ENCODE data around the gene SLF2.

Gene SLF2

GRCh38 chr10:100894589-100895294 is 18.0 kb upstream of the SLF2 start:
- H3K27me3 ChIP-seq (ENCODE audit: insufficient read depth, low read length, poor library complexity), result no peaks in the 10 kb centered on the region
- no peak overlapping the region for H2BK120ac ChIP-seq (ENCODE audit: low read depth, low read length)
- no peak for DNase-seq
- H2BK15ac ChIP-seq (replicated peaks; ENCODE audit: low read depth), result no peak overlapping the region
- H4K5ac ChIP-seq (ENCODE audit: low read length), result no peak overlapping the region
- no peak overlapping the region for H4K8ac ChIP-seq (ENCODE audit: low read depth, low read length)
- H3K9ac ChIP-seq (ENCODE audit: low read length), result no peak overlapping the region
- no peak overlapping the region for H3K23ac ChIP-seq (ENCODE audit: low read length)
- H3K4me2 ChIP-seq (ENCODE audit: low read length), result no peak overlapping the region
- no peaks in the 10 kb centered on the region for H3K36me3 ChIP-seq (ENCODE audit: control insufficient read depth, insufficient read depth, low read length)
- H2BK5ac ChIP-seq (ENCODE audit: low read length), result no peak overlapping the region
- WGBS (ENCODE audit: extremely low coverage, insufficient coverage, low lambda C conversion rate), result no CpG with 5 or more reads among the region's 7 CpGs
- H3K56ac ChIP-seq (ENCODE audit: low read length), result no peak overlapping the region
- H3K27ac ChIP-seq (ENCODE audit: low read depth, low read length), result no peak overlapping the region
- no peaks in the 10 kb centered on the region for H3K79me2 ChIP-seq (ENCODE audit: control insufficient read depth, insufficient read depth, low read length)
- H3K4me1 ChIP-seq (ENCODE audit: control insufficient read depth, low read depth, low read length), result no peaks in the 10 kb centered on the region
- H3K18ac ChIP-seq (ENCODE audit: low read length), result no peak overlapping the region
- no peak overlapping the region for H3K4me3 ChIP-seq (ENCODE audit: low read length)
- no peaks in the 10 kb centered on the region for H3K79me1 ChIP-seq (ENCODE audit: low read length)
- H3K4ac ChIP-seq (ENCODE audit: low read depth, low read length), result no peak overlapping the region
- H2AK5ac ChIP-seq (ENCODE audit: low read length), result no peak overlapping the region

GRCh38 chr10:100895346-100895745 is 17.4 kb upstream of the SLF2 start:
- Histone ChIP-seq H3K56ac (ENCODE audit: low read length) (no peak overlapping the region), H3K4ac (ENCODE audit: low read depth, low read length) (no peak overlapping the region), H3K36me3 (ENCODE audit: control insufficient read depth, insufficient read depth, low read length) (no peaks in the 10 kb centered on the region), H3K79me2 (ENCODE audit: control insufficient read depth, insufficient read depth, low read length) (no peaks in the 10 kb centered on the region), H3K18ac (ENCODE audit: low read length) (no peak overlapping the region), H3K27me3 (ENCODE audit: insufficient read depth, low read length, poor library complexity) (no peaks in the 10 kb centered on the region), H3K79me1 (ENCODE audit: low read length) (no peaks in the 10 kb centered on the region), H3K23ac (ENCODE audit: low read length) (no peak overlapping the region), H3K9ac (ENCODE audit: low read length) (no peak overlapping the region), H3K27ac (ENCODE audit: low read depth, low read length) (no peak overlapping the region), H2BK120ac (ENCODE audit: low read depth, low read length) (no peak overlapping the region), H3K4me2 (ENCODE audit: low read length) (no peak overlapping the region), H4K8ac (ENCODE audit: low read depth, low read length) (no peak overlapping the region), H2AK5ac (ENCODE audit: low read length) (no peak overlapping the region), H2BK5ac (ENCODE audit: low read length) (no peak overlapping the region), H3K4me3 (ENCODE audit: low read length) (no peak overlapping the region), H3K4me1 (ENCODE audit: control insufficient read depth, low read depth, low read length) (no peaks in the 10 kb centered on the region), H4K5ac (ENCODE audit: low read length) (no peak overlapping the region), H2BK15ac (replicated peaks; ENCODE audit: low read depth) (no peak overlapping the region)
- no CpG with 5 or more reads among the region's 4 CpGs for WGBS (ENCODE audit: extremely low coverage, insufficient coverage, low lambda C conversion rate)
- DNase-seq, result no peak

GRCh38 chr10:100895896-100896295 is 16.9 kb upstream of the SLF2 start:
- no peak overlapping the region for H2BK120ac ChIP-seq (ENCODE audit: low read depth, low read length)
- H3K79me1 ChIP-seq (ENCODE audit: low read length), result no peaks in the 10 kb centered on the region
- no peak overlapping the region for H3K4me3 ChIP-seq (ENCODE audit: low read length)
- no peak overlapping the region for H2BK15ac ChIP-seq (replicated peaks; ENCODE audit: low read depth)
- H2BK5ac ChIP-seq (ENCODE audit: low read length), result no peak overlapping the region
- no peak overlapping the region for H3K18ac ChIP-seq (ENCODE audit: low read length)
- no peak overlapping the region for H4K8ac ChIP-seq (ENCODE audit: low read depth, low read length)
- H3K56ac ChIP-seq (ENCODE audit: low read length), result no peak overlapping the region
- H3K23ac ChIP-seq (ENCODE audit: low read length), result no peak overlapping the region
- H4K5ac ChIP-seq (ENCODE audit: low read length), result no peak overlapping the region
- H3K4ac ChIP-seq (ENCODE audit: low read depth, low read length), result no peak overlapping the region
- H3K4me1 ChIP-seq (ENCODE audit: control insufficient read depth, low read depth, low read length), result no peaks in the 10 kb centered on the region
- no peaks in the 10 kb centered on the region for H3K27me3 ChIP-seq (ENCODE audit: insufficient read depth, low read length, poor library complexity)
- DNase-seq, result no peak
- no peak overlapping the region for H2AK5ac ChIP-seq (ENCODE audit: low read length)
- no peaks in the 10 kb centered on the region for H3K36me3 ChIP-seq (ENCODE audit: control insufficient read depth, insufficient read depth, low read length)
- WGBS (ENCODE audit: extremely low coverage, insufficient coverage, low lambda C conversion rate), result no CpG with 5 or more reads among the region's 3 CpGs
- no peak overlapping the region for H3K9ac ChIP-seq (ENCODE audit: low read length)
- H3K4me2 ChIP-seq (ENCODE audit: low read length), result no peak overlapping the region
- H3K79me2 ChIP-seq (ENCODE audit: control insufficient read depth, insufficient read depth, low read length), result no peaks in the 10 kb centered on the region
- H3K27ac ChIP-seq (ENCODE audit: low read depth, low read length), result no peak overlapping the region

- Histone ChIP-seq H3K36me3 (ENCODE audit: control insufficient read depth, insufficient read depth, low read length) (no peaks in the 10 kb centered on the region), H2BK15ac (replicated peaks; ENCODE audit: low read depth) (no peak overlapping the region), H3K79me1 (ENCODE audit: low read length) (no peaks in the 10 kb centered on the region), H2BK120ac (ENCODE audit: low read depth, low read length) (no peak overlapping the region), H3K4me2 (ENCODE audit: low read length) (no peak overlapping the region), H4K5ac (ENCODE audit: low read length) (no peak overlapping the region), H2BK5ac (ENCODE audit: low read length) (no peak overlapping the region), H3K4me1 (ENCODE audit: control insufficient read depth, low read depth, low read length) (no peaks in the 10 kb centered on the region), H2AK5ac (ENCODE audit: low read length) (no peak overlapping the region), H3K4me3 (ENCODE audit: low read length) (no peak overlapping the region), H4K8ac (ENCODE audit: low read depth, low read length) (no peak overlapping the region), H3K18ac (ENCODE audit: low read length) (no peak overlapping the region), H3K27me3 (ENCODE audit: insufficient read depth, low read length, poor library complexity) (no peaks in the 10 kb centered on the region), H3K4ac (ENCODE audit: low read depth, low read length) (no peak overlapping the region), H3K23ac (ENCODE audit: low read length) (no peak overlapping the region), H3K27ac (ENCODE audit: low read depth, low read length) (no peak overlapping the region), H3K56ac (ENCODE audit: low read length) (no peak overlapping the region), H3K79me2 (ENCODE audit: control insufficient read depth, insufficient read depth, low read length) (no peaks in the 10 kb centered on the region), H3K9ac (ENCODE audit: low read length) (no peak overlapping the region)
- no peak for DNase-seq
- WGBS (ENCODE audit: extremely low coverage, insufficient coverage, low lambda C conversion rate), result no CpG with 5 or more reads among the region's 7 CpGs
Observed at GRCh38 chr10:100896876-100897461, 15.8 kb upstream of the SLF2 start.

- no peak overlapping the region for H3K9ac ChIP-seq (ENCODE audit: low read length)
- H3K79me2 ChIP-seq (ENCODE audit: control insufficient read depth, insufficient read depth, low read length), result no peaks in the 10 kb centered on the region
- H3K4me1 ChIP-seq (ENCODE audit: control insufficient read depth, low read depth, low read length), result no peaks in the 10 kb centered on the region
- no peak overlapping the region for H3K4ac ChIP-seq (ENCODE audit: low read depth, low read length)
- no peak overlapping the region for H4K8ac ChIP-seq (ENCODE audit: low read depth, low read length)
- no peak overlapping the region for H3K27ac ChIP-seq (ENCODE audit: low read depth, low read length)
- no peaks in the 10 kb centered on the region for H3K79me1 ChIP-seq (ENCODE audit: low read length)
- no peak for DNase-seq
- H3K56ac ChIP-seq (ENCODE audit: low read length), result no peak overlapping the region
- no CpG with 5 or more reads among the region's 1 CpG for WGBS (ENCODE audit: extremely low coverage, insufficient coverage, low lambda C conversion rate)
- no peak overlapping the region for H3K4me3 ChIP-seq (ENCODE audit: low read length)
- H3K36me3 ChIP-seq (ENCODE audit: control insufficient read depth, insufficient read depth, low read length), result no peaks in the 10 kb centered on the region
- no peak overlapping the region for H2BK5ac ChIP-seq (ENCODE audit: low read length)
- no peak overlapping the region for H3K23ac ChIP-seq (ENCODE audit: low read length)
- H3K27me3 ChIP-seq (ENCODE audit: insufficient read depth, low read length, poor library complexity), result no peaks in the 10 kb centered on the region
- no peak overlapping the region for H3K4me2 ChIP-seq (ENCODE audit: low read length)
- no peak overlapping the region for H2AK5ac ChIP-seq (ENCODE audit: low read length)
- no peak overlapping the region for H3K18ac ChIP-seq (ENCODE audit: low read length)
- no peak overlapping the region for H2BK15ac ChIP-seq (replicated peaks; ENCODE audit: low read depth)
- H2BK120ac ChIP-seq (ENCODE audit: low read depth, low read length), result no peak overlapping the region
- H4K5ac ChIP-seq (ENCODE audit: low read length), result no peak overlapping the region
Observed at GRCh38 chr10:100897976-100898375, 14.8 kb upstream of the SLF2 start.

GRCh38 chr10:100899171-100899570 is 13.6 kb upstream of the SLF2 start:
- H3K27ac ChIP-seq (ENCODE audit: low read depth, low read length), result no peak overlapping the region
- H3K4me1 ChIP-seq (ENCODE audit: control insufficient read depth, low read depth, low read length), result no peaks in the 10 kb centered on the region
- H4K5ac ChIP-seq (ENCODE audit: low read length), result no peak overlapping the region
- H3K23ac ChIP-seq (ENCODE audit: low read length), result no peak overlapping the region
- no peaks in the 10 kb centered on the region for H3K79me1 ChIP-seq (ENCODE audit: low read length)
- no peak for DNase-seq
- no CpG with 5 or more reads among the region's 4 CpGs for WGBS (ENCODE audit: extremely low coverage, insufficient coverage, low lambda C conversion rate)
- no peaks in the 10 kb centered on the region for H3K79me2 ChIP-seq (ENCODE audit: control insufficient read depth, insufficient read depth, low read length)
- no peak overlapping the region for H3K18ac ChIP-seq (ENCODE audit: low read length)
- H4K8ac ChIP-seq (ENCODE audit: low read depth, low read length), result no peak overlapping the region
- no peak overlapping the region for H3K4ac ChIP-seq (ENCODE audit: low read depth, low read length)
- H2BK120ac ChIP-seq (ENCODE audit: low read depth, low read length), result no peak overlapping the region
- H3K9ac ChIP-seq (ENCODE audit: low read length), result no peak overlapping the region
- H3K27me3 ChIP-seq (ENCODE audit: insufficient read depth, low read length, poor library complexity), result no peaks in the 10 kb centered on the region
- H3K56ac ChIP-seq (ENCODE audit: low read length), result no peak overlapping the region
- no peaks in the 10 kb centered on the region for H3K36me3 ChIP-seq (ENCODE audit: control insufficient read depth, insufficient read depth, low read length)
- no peak overlapping the region for H2BK5ac ChIP-seq (ENCODE audit: low read length)
- no peak overlapping the region for H3K4me3 ChIP-seq (ENCODE audit: low read length)
- H3K4me2 ChIP-seq (ENCODE audit: low read length), result no peak overlapping the region
- no peak overlapping the region for H2BK15ac ChIP-seq (replicated peaks; ENCODE audit: low read depth)
- no peak overlapping the region for H2AK5ac ChIP-seq (ENCODE audit: low read length)
